GM23248 (cell line): ENCODE data around the gene CLSTN2.

ENCODE experiments used
- EZH2 ChIP-seq: fragments of 200-600 bp; sonication (generic); IDR thresholded peaks from 2 replicates; pipeline ENCODE4 v1.6.1; 2018; ENCODE audit warnings: antibody characterized with exemption, mild to moderate bottlenecking; ENCODE audit not compliant: insufficient read depth, poor library complexity, severe bottlenecking
- EZH2phosphoT487 ChIP-seq: fragments of 200-600 bp; sonication (generic); IDR thresholded peaks from 2 replicates; pipeline ENCODE4 v1.6.1; 2018; ENCODE audit warnings: antibody characterized with exemption, moderate library complexity, mild to moderate bottlenecking, low read depth; ENCODE audit not compliant: insufficient read depth

DNA sequence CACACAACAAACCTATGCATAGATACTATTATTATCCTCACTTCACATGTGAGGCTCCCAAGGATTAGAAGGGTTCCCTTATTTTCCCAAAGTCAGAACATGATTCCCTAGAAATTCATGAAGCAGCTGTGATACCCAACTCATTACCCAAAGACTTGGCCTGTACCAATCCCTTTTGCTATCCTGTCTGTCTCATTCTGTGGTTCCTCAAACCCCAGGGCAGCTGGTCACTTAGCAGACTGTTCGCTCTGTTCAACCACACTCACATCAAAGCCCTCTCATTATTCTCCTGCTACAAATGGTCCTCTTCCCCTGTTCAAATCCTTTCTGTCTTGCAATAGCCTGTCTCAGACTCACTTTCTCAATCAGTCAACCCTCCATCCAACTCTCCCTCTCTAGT, 588.6 kb downstream of the CLSTN2 start:
- TF ChIP-seq EZH2 (no peak), EZH2phosphoT487 (no peak)
